Osteoblast (primary cell): Measurements from ENCODE around the gene SLC6A16. TPM values are rescaled to one million over a fixed set of nuclear protein-coding genes. Genes with fewer than 3 reads are reported as not detected.

Experiments used
- DNase-seq: peaks from one replicate; pipeline ENCODE4 v3.0.0; 2011; ENCODE audit warnings: low spot score, mixed read lengths; ENCODE audit not compliant: insufficient read length; ENCODE audit errors: missing footprints
- H2AFZ ChIP-seq: 2 replicates; pipeline ENCODE4 v1.6.0; 2011; ENCODE audit warnings: mild to moderate bottlenecking, low read length
- H3K27ac ChIP-seq: 2 replicates; pipeline ENCODE4 v1.5.1; 2011; ENCODE audit warnings: mild to moderate bottlenecking, low read depth, low read length, moderate library complexity
- H3K27me3 ChIP-seq: 2 replicates; pipeline ENCODE4 v1.6.0; 2012; ENCODE audit warnings: mild to moderate bottlenecking, control low read depth, inconsistent platforms, low read length, moderate library complexity; ENCODE audit not compliant: insufficient read depth
- H3K36me3 ChIP-seq: 2 replicates; pipeline ENCODE4 v1.5.1; 2011; ENCODE audit warnings: mild to moderate bottlenecking, low read length, control low read depth, moderate library complexity; ENCODE audit not compliant: insufficient read depth
- H3K4me1 ChIP-seq: 2 replicates; pipeline ENCODE4 v1.5.1; 2011; ENCODE audit warnings: mild to moderate bottlenecking, low read length, control low read depth, moderate library complexity; ENCODE audit not compliant: insufficient read depth
- H3K4me2 ChIP-seq: 2 replicates; pipeline ENCODE4 v1.6.0; 2011; ENCODE audit warnings: mild to moderate bottlenecking, low read length; ENCODE audit not compliant: insufficient read depth
- H3K4me3 ChIP-seq: fragments of 200-600 bp; sonication (generic); 3 replicates; pipeline ENCODE4 v1.5.1; 2012; ENCODE audit warnings: mild to moderate bottlenecking, low read length, inconsistent platforms; ENCODE audit not compliant: insufficient read depth
- H3K79me2 ChIP-seq: 2 replicates; pipeline ENCODE4 v1.6.0; 2012; ENCODE audit warnings: mild to moderate bottlenecking, low read length, control low read depth, inconsistent platforms; ENCODE audit not compliant: insufficient read depth
- H3K9me3 ChIP-seq: 2 replicates; pipeline ENCODE4 v1.5.1; 2011; ENCODE audit warnings: low read depth, low read length, control low read depth
- H4K20me1 ChIP-seq: 2 replicates; pipeline ENCODE4 v1.6.0; 2012; ENCODE audit warnings: mild to moderate bottlenecking, low read length, control low read depth; ENCODE audit not compliant: insufficient read depth
- CTCF ChIP-seq: IDR thresholded peaks from 2 replicates; pipeline ENCODE4 v1.5.1; 2011; ENCODE audit warnings: mild to moderate bottlenecking, low read depth, low read length, moderate library complexity; ENCODE audit errors: extremely low read depth
- total RNA-seq: library from RNA; depleted of rRNA; stranded (reverse); fragments of >200 nt; gene quantifications from 2 replicates; pipeline ENCODE4 v1.2.3, GENCODE V29; 2012

Gene SLC6A16
- total RNA-seq, 1 donor = 0.72 TPM

GRCh38 chr19:49287141-49287770, 37.7 kb downstream of the SLC6A16 start:
- Histone ChIP-seq H3K27me3 (peaks cover 12% of the 10 kb centered on the region), H3K4me1 (no peaks in the 10 kb centered on the region), H3K79me2 (no peaks in the 10 kb centered on the region), H4K20me1 (no peaks in the 10 kb centered on the region), H3K36me3 (no peaks in the 10 kb centered on the region), H3K4me3 (no peak overlapping the region), H2AFZ (no peak overlapping the region), H3K9me3 (no peaks in the 10 kb centered on the region), H3K4me2 (no peak overlapping the region), H3K27ac (no peak overlapping the region)
- DNase-seq = no peak
- no peak for TF ChIP-seq CTCF

- no peak for DNase-seq
- no peak overlapping the region for H2AFZ ChIP-seq
- H3K79me2 ChIP-seq = no peaks in the 10 kb centered on the region
- H3K27me3 ChIP-seq = peaks cover 22% of the 10 kb centered on the region
- H3K9me3 ChIP-seq = no peaks in the 10 kb centered on the region
- H3K4me1 ChIP-seq = no peaks in the 10 kb centered on the region
- no peaks in the 10 kb centered on the region for H3K36me3 ChIP-seq
- H3K4me2 ChIP-seq = no peak overlapping the region
- no peak overlapping the region for H3K27ac ChIP-seq
- H4K20me1 ChIP-seq = no peaks in the 10 kb centered on the region
- TF ChIP-seq CTCF = no peak
- H3K4me3 ChIP-seq = no peak overlapping the region
Measured at GRCh38 chr19:49282184-49282583, 42.8 kb downstream of the SLC6A16 start.

- Histone ChIP-seq H3K27me3 (peaks cover 5% of the 10 kb centered on the region), H3K4me3 (no peak overlapping the region), H3K9me3 (no peaks in the 10 kb centered on the region), H3K36me3 (no peaks in the 10 kb centered on the region), H3K4me2 (no peak overlapping the region), H3K27ac (no peak overlapping the region), H2AFZ (no peak overlapping the region), H4K20me1 (no peaks in the 10 kb centered on the region), H3K79me2 (no peaks in the 10 kb centered on the region), H3K4me1 (no peaks in the 10 kb centered on the region)
- no peak for TF ChIP-seq CTCF
- no peak for DNase-seq
Measured at GRCh38 chr19:49272204-49272603, 52.8 kb downstream of the SLC6A16 start.

- Histone ChIP-seq H3K4me3 (no peak overlapping the region), H3K4me2 (no peak overlapping the region), H3K36me3 (no peaks in the 10 kb centered on the region), H3K27ac (no peak overlapping the region), H3K27me3 (no peaks in the 10 kb centered on the region), H2AFZ (no peak overlapping the region), H4K20me1 (no peaks in the 10 kb centered on the region), H3K79me2 (no peaks in the 10 kb centered on the region), H3K4me1 (no peaks in the 10 kb centered on the region), H3K9me3 (no peaks in the 10 kb centered on the region)
- no peak for DNase-seq
- no peak for TF ChIP-seq CTCF
Measured at GRCh38 chr19:49271080-49271753, 53.8 kb downstream of the SLC6A16 start.
